ENCODE results near the gene PITPNM2.
A peak's percentile ranks its signal among the peaks of the same experiment; 100 is the strongest.

PITPNM2 gene

GRCh38 chr12:123150744-123151456, at the start of gene PITPNM2:
Gene PITPNM2 (minus strand): TSS chr12:123151090. CDS start chr12:123034590, 116,500 bp downstream.
- DNase-seq (ENCODE audit: low read depth): peak; percentile 84
- peak within 1 kb of the TSS; percentile 32 for H3K4me3 ChIP-seq (ENCODE audit: low read depth, low read length)
- peak; percentile 11 for TF ChIP-seq POLR2A (IDR thresholded peaks at IDR 0.05; ENCODE audit: extremely low read depth, insufficient read length)
- TF ChIP-seq MYC (IDR thresholded peaks at IDR 0.05; ENCODE audit: low read depth, low read length): no peak; the same call in 1 of the 2 replicates
- peak; percentile 33 for TF ChIP-seq MAX (IDR thresholded peaks at IDR 0.05; ENCODE audit: low read depth, low read length)

GRCh38 chr12:123200414-123200813, 49.5 kb upstream of the PITPNM2 start:
- TF ChIP-seq, protein P1, sequence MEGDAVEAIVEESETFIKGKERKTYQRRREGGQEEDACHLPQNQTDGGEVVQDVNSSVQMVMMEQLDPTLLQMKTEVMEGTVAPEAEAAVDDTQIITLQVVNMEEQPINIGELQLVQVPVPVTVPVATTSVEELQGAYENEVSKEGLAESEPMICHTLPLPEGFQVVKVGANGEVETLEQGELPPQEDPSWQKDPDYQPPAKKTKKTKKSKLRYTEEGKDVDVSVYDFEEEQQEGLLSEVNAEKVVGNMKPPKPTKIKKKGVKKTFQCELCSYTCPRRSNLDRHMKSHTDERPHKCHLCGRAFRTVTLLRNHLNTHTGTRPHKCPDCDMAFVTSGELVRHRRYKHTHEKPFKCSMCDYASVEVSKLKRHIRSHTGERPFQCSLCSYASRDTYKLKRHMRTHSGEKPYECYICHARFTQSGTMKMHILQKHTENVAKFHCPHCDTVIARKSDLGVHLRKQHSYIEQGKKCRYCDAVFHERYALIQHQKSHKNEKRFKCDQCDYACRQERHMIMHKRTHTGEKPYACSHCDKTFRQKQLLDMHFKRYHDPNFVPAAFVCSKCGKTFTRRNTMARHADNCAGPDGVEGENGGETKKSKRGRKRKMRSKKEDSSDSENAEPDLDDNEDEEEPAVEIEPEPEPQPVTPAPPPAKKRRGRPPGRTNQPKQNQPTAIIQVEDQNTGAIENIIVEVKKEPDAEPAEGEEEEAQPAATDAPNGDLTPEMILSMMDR (IDR thresholded peaks at IDR 0.05; ENCODE audit: low read depth, low read length): no peak
- no peak for TF ChIP-seq MAX (IDR thresholded peaks at IDR 0.05; ENCODE audit: low read depth, low read length)
- TF ChIP-seq MYC (IDR thresholded peaks at IDR 0.05; ENCODE audit: low read depth, low read length): no peak
- no peak for TF ChIP-seq POLR2A (IDR thresholded peaks at IDR 0.05; ENCODE audit: extremely low read depth, insufficient read length)
- no peak overlapping the region for H3K4me3 ChIP-seq (ENCODE audit: low read depth, low read length)
- no peak for DNase-seq (ENCODE audit: low read depth)

DNA sequence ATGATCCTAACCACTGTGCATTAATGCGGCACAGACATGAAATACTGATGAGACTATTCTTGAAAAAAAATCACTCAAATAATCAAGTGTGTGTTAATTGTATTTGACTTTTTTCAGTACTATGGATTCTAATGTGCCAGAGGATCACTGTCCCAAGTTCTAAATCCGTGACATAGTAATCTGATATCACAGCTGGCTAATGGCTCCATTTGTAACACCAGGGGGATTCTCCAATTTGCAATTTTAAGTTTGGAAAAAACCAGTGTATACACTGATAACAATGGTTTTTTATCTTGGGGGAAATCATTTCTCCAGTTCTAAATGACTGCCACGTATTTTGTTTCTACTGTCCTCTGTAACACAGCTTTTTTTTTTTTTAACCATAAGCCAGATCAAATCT, 49.0 kb upstream of the PITPNM2 start:
- TF ChIP-seq, protein P1 (IDR thresholded peaks at IDR 0.05; ENCODE audit: low read depth, low read length): no peak
- TF ChIP-seq MYC (IDR thresholded peaks at IDR 0.05; ENCODE audit: low read depth, low read length): no peak
- TF ChIP-seq MAX (IDR thresholded peaks at IDR 0.05; ENCODE audit: low read depth, low read length): no peak
- TF ChIP-seq POLR2A (IDR thresholded peaks at IDR 0.05; ENCODE audit: extremely low read depth, insufficient read length): no peak
- H3K4me3 ChIP-seq (ENCODE audit: low read depth, low read length): no peak overlapping the region
- DNase-seq (ENCODE audit: low read depth): no peak

DNA sequence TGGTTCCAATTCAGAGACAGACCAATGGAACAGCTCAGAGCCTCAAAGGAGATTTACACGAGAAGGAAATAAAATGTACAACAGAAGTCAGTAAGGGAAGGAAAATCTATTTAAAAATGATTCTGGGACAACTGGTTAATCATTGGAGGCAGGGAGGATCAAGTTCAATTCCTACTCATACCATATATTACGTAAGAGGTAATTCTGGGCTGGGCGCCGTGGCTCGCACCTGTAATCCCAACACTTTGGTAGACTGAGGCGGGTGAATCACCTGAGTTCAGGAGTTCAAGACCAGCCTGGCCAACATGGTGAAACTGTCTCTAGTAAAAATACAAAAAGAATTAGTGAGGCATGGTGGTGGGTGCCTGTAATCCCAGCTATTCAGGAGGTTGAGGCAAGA, 36.7 kb upstream of the PITPNM2 start:
- no peak overlapping the region for H3K4me3 ChIP-seq (ENCODE audit: low read depth, low read length)
- TF ChIP-seq POLR2A (IDR thresholded peaks at IDR 0.05; ENCODE audit: extremely low read depth, insufficient read length): no peak
- TF ChIP-seq, protein P1 (IDR thresholded peaks at IDR 0.05; ENCODE audit: low read depth, low read length): no peak
- no peak for TF ChIP-seq MYC (IDR thresholded peaks at IDR 0.05; ENCODE audit: low read depth, low read length)
- TF ChIP-seq MAX (IDR thresholded peaks at IDR 0.05; ENCODE audit: low read depth, low read length): no peak
- no peak for DNase-seq (ENCODE audit: low read depth)

- DNase-seq (ENCODE audit: low read depth): no peak
- TF ChIP-seq, protein P1 (IDR thresholded peaks at IDR 0.05; ENCODE audit: low read depth, low read length): no peak
- TF ChIP-seq POLR2A (IDR thresholded peaks at IDR 0.05; ENCODE audit: extremely low read depth, insufficient read length) (no peak), MAX (IDR thresholded peaks at IDR 0.05; ENCODE audit: low read depth, low read length) (no peak), MYC (IDR thresholded peaks at IDR 0.05; ENCODE audit: low read depth, low read length) (no peak)
- H3K4me3 ChIP-seq (ENCODE audit: low read depth, low read length): no peak overlapping the region
Measured at GRCh38 chr12:123180171-123180570, 29.3 kb upstream of the PITPNM2 start.

- H3K4me3 ChIP-seq (ENCODE audit: low read depth, low read length): no peak overlapping the region
- DNase-seq (ENCODE audit: low read depth): no peak
- TF ChIP-seq, protein P1 (IDR thresholded peaks at IDR 0.05; ENCODE audit: low read depth, low read length): no peak
- TF ChIP-seq POLR2A (IDR thresholded peaks at IDR 0.05; ENCODE audit: extremely low read depth, insufficient read length) (no peak), MAX (IDR thresholded peaks at IDR 0.05; ENCODE audit: low read depth, low read length) (no peak), MYC (IDR thresholded peaks at IDR 0.05; ENCODE audit: low read depth, low read length) (no peak)
Measured at GRCh38 chr12:123171967-123172366, 21.1 kb upstream of the PITPNM2 start.
